Suprapubic skin (tissue), 4 donors: ENCODE measurements around the gene WDR27. TPM values are rescaled to one million over a fixed set of nuclear protein-coding genes. Genes with fewer than 3 reads are reported as not detected.
"Not testable (repeated sequence)": the region's sequence is repeated elsewhere in the genome, so short reads cannot be mapped to it uniquely, and the experiment has no call there.

Experiments
- DNase-seq, 2 donors: peaks; one replicate each; pipeline ENCODE4 v3.0.0-alpha.2; 2019; ENCODE audit warnings: low spot score in 2 of 2
- H3K27ac ChIP-seq: fragments of 200-600 bp; sonication (generic); one replicate; pipeline ENCODE4 v1.5.1; 2019
- H3K27me3 ChIP-seq: fragments of 200-600 bp; sonication (generic); one replicate; pipeline ENCODE4 v1.5.1; 2019
- H3K36me3 ChIP-seq: fragments of 200-600 bp; sonication (generic); one replicate; pipeline ENCODE4 v1.5.1; 2019
- H3K4me1 ChIP-seq: fragments of 200-600 bp; sonication (generic); one replicate; pipeline ENCODE4 v1.5.1; 2019
- H3K4me3 ChIP-seq: fragments of 200-600 bp; sonication (generic); one replicate; pipeline ENCODE4 v1.5.1; 2019; ENCODE audit warnings: mild to moderate bottlenecking
- H3K9me3 ChIP-seq: fragments of 200-600 bp; sonication (generic); one replicate; pipeline ENCODE4 v1.5.1; 2019
- EP300 ChIP-seq: sonication (generic); formaldehyde crosslinking; IDR thresholded peaks from one replicate; pipeline ENCODE4 v1.6.1; 2017; ENCODE audit warnings: antibody characterized with exemption
- POLR2A ChIP-seq, 2 donors: fragments of 450-650 bp; IDR thresholded peaks; one replicate each; pipeline ENCODE4 v1.6.1; 2017; ENCODE audit warnings: antibody characterized with exemption in 2 of 2, mild to moderate bottlenecking in 2 of 2, moderate library complexity in 2 of 2
- POLR2AphosphoS5 ChIP-seq, 3 donors: sonication (generic); formaldehyde crosslinking; IDR thresholded peaks; one replicate each; pipeline ENCODE4 v1.6.1; 2017; ENCODE audit warnings: antibody characterized with exemption in 3 of 3
- WGBS: methylation state at CpG from one replicate; pipeline ENCODE4 v1.1.5; 2018; 5-methylcytosine and 5-hydroxymethylcytosine counted together
- total RNA-seq, 4 donors: library from RNA; depleted of rRNA; stranded (reverse); fragments of >200 nt; gene quantifications; one replicate each; pipeline ENCODE4 v1.1.0, GENCODE V29; 2016
- TF ChIP-seq, protein P1 (sequence below), 2 donors: fragments of 200-600 bp in 1 of 2; fragments of 450-650 bp in 1 of 2; sonication (generic) in 1 of 2; IDR thresholded peaks; one replicate each; pipeline ENCODE4 v1.5.1; 2016 to 2019; ENCODE audit warnings: antibody characterized with exemption in 2 of 2, mild to moderate bottlenecking in 1 of 2, moderate library complexity in 1 of 2

The WDR27 gene
- total RNA-seq, 4 donors from 2014 or later = 17.3 to 59.4 (median 26.6) TPM

DNA sequence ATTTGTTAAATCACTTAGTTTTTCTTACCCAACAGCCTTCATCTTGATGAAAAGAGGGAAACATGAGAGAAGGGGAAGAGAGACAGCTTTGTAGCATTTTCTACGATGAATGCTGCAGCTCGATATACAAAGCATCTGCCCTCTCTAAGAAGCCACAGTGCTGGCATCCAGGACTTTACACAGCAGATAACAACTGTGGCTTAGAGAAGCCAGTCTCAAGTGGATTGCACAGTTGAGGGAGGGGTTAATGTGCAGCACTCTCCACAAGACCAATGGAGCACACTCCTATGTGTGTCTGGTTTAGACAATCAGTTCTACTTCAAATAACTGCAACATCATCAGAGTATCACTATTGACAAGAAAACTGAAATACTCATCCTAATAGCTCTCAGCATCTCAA, 5.9 kb upstream of the WDR27 start:
- Histone ChIP-seq H3K27ac (no peak overlapping the region), H3K4me1 (peaks cover 20% of the 10 kb centered on the region), H3K4me3 (no peak overlapping the region), H3K36me3 (peaks cover 35% of the 10 kb centered on the region), H3K9me3 (no peaks in the 10 kb centered on the region), H3K27me3 (no peaks in the 10 kb centered on the region)
- 95% methylated on average over 2 of the region's 2 CpGs for WGBS
- TF ChIP-seq POLR2AphosphoS5 (IDR thresholded peaks at IDR 0.05) = no peak
- no peak for TF ChIP-seq EP300
- TF ChIP-seq, protein P1, sequence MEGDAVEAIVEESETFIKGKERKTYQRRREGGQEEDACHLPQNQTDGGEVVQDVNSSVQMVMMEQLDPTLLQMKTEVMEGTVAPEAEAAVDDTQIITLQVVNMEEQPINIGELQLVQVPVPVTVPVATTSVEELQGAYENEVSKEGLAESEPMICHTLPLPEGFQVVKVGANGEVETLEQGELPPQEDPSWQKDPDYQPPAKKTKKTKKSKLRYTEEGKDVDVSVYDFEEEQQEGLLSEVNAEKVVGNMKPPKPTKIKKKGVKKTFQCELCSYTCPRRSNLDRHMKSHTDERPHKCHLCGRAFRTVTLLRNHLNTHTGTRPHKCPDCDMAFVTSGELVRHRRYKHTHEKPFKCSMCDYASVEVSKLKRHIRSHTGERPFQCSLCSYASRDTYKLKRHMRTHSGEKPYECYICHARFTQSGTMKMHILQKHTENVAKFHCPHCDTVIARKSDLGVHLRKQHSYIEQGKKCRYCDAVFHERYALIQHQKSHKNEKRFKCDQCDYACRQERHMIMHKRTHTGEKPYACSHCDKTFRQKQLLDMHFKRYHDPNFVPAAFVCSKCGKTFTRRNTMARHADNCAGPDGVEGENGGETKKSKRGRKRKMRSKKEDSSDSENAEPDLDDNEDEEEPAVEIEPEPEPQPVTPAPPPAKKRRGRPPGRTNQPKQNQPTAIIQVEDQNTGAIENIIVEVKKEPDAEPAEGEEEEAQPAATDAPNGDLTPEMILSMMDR (IDR thresholded peaks at IDR 0.05) = no peak
- no peak for TF ChIP-seq POLR2A (IDR thresholded peaks at IDR 0.05)
- DNase-seq = no peak

DNA sequence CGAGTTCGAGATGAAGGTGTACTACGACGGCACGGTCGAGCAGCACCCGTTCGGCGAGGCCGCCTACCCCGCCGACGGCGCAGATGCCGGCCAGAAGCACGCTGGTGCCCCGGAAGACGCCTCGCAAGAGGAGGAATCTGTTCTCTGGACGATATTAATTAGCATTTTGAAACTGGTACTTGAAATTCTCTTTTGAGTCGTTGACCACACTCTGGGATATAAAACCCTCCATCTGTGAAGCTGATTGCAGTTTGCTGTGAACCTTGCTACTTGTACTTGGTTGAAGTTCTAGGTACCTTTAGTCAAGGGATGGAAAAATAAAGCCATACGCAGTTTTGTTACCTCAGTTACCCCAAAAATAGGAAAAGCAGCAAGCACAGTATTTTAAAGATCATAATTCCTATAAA, 1.0 kb upstream of the WDR27 start:
- 14% methylated on average over 5 of the region's 22 CpGs for WGBS
- TF ChIP-seq POLR2AphosphoS5 (IDR thresholded peaks at IDR 0.05) (no peak), POLR2A (IDR thresholded peaks at IDR 0.05) (no peak), EP300 (no peak)
- TF ChIP-seq, protein P1 (IDR thresholded peaks at IDR 0.05) = no peak
- H3K27ac ChIP-seq = peak overlapping the region; percentile 91
- H3K27me3 ChIP-seq = no peaks in the 10 kb centered on the region
- peaks cover 46% of the 10 kb centered on the region for H3K4me1 ChIP-seq
- no peaks in the 10 kb centered on the region for H3K36me3 ChIP-seq
- H3K4me3 ChIP-seq = peak overlapping the region; percentile 80
- DNase-seq = no peak
- H3K9me3 ChIP-seq = no peaks in the 10 kb centered on the region

DNA sequence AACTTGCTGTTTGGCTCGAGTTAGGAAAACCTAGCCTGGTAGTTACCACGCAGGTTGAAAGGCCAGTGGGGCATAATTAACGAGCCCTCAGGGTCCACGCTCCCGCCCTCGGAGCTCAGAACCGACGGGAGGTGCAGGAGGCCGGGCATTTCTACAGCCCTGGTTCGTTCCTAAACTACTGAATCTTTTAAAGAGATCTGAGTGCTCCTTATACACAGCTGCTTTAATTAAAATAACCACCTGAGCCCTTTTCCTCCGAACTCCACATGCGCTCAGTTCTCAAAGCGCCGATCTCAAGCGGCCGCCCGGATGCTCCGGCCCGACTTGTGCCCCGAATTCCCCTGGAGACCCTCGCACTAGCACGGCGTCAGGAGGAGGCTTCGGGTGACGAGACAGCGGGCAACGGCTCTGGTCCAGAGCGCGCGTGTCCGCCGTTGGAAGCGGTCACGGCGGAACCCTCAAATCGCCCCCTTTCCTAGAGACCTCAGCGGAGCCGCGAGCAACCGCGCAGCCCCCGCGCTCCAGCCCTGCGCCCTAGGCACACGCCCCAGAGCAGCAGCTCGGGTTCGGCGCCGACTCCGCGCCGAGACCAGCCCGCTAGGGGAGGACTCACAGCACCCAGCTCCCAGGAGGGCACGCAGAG, 397 bp downstream of the WDR27 start:
- DNase-seq = no peak
- H3K27ac ChIP-seq = peak overlapping the region; percentile 91
- peaks cover 46% of the 10 kb centered on the region for H3K4me1 ChIP-seq
- no peaks in the 10 kb centered on the region for H3K9me3 ChIP-seq
- no peaks in the 10 kb centered on the region for H3K27me3 ChIP-seq
- no peaks in the 10 kb centered on the region for H3K36me3 ChIP-seq
- peak overlapping the region; percentile 80 for H3K4me3 ChIP-seq
- under 1% methylated on average over 22 of the region's 54 CpGs for WGBS
- no peak for TF ChIP-seq EP300
- TF ChIP-seq, protein P1 (IDR thresholded peaks at IDR 0.05) = no peak
- TF ChIP-seq POLR2AphosphoS5 (IDR thresholded peaks at IDR 0.05) = no peak
- TF ChIP-seq POLR2A (IDR thresholded peaks at IDR 0.05) = no peak

DNA sequence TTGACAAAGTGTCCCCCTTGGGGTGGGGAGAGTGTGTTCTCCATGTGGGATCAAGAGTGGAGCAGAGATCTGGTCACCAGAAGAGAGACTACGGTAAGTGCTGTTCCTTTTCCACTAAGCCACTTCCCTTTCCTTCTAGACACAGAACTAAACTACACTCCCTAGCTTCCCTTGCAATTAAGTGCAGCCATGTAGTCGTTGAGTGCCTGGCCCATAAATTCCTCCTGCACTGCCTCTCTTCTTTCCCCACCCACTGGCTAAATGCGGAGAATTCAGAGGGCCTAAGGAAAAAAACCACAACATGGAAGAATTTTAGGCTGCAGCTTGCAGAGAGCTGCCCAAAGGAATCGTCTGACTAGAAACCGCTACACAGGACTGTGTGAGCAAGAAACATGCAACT, 1.5 kb downstream of the WDR27 start:
- peaks cover 46% of the 10 kb centered on the region for H3K4me1 ChIP-seq
- no peak overlapping the region for H3K27ac ChIP-seq
- no peak for DNase-seq
- WGBS = 37% methylated on average over 5 of the region's 5 CpGs
- H3K9me3 ChIP-seq = no peaks in the 10 kb centered on the region
- TF ChIP-seq, protein P1 (IDR thresholded peaks at IDR 0.05) = no peak
- TF ChIP-seq EP300 (no peak), POLR2A (IDR thresholded peaks at IDR 0.05) (no peak), POLR2AphosphoS5 (IDR thresholded peaks at IDR 0.05) (no peak)
- H3K4me3 ChIP-seq = peak overlapping the region; percentile 80
- no peaks in the 10 kb centered on the region for H3K36me3 ChIP-seq
- H3K27me3 ChIP-seq = no peaks in the 10 kb centered on the region

DNA sequence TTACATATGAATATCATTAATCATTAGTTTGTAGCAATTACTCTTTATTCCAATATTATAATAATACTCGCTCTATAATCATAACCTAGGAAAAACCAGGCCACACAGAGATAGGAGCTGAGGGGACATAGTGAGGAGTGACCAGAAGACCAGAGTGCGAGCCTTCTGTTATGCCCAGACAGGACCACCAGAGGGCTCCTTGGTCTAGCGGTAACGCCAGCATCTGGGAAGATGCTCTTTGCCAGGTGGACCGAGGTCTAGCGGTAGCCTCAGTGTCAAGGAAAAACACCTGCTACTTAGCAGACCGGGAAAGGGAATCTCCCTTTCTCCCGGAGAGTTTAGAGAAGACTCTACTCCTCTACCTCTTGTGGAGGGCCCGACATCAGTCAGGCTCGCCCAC, 4.7 kb downstream of the WDR27 start:
- not testable (repeated sequence) for H3K9me3 ChIP-seq, DNase-seq, H3K4me3 ChIP-seq, H3K27me3 ChIP-seq, H3K36me3 ChIP-seq, H3K27ac ChIP-seq
- WGBS = 89% methylated on average over 10 of the region's 10 CpGs
- H3K4me1 ChIP-seq = peaks cover 23% of the 10 kb centered on the region

DNA sequence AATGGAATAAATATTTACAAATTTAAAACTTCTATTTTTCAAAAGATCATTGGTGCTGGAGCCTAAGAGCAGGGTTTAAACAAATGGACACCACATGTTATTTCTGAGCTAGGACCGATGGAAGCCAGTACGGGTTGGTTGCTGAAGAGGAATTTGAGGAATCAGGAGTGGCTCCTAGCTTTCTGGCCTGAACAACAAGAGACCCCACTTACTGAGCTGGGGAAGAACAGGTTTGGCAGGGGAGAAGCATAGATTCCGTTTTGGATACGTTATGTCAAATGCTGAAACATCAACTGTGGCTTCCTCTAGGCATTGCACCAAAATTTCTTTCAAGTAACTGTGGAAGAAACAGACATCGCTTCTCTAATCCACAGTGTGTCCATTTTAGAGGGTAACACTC, 6.7 kb downstream of the WDR27 start:
- H3K27me3 ChIP-seq = no peaks in the 10 kb centered on the region
- 76% methylated on average over 5 of the region's 5 CpGs for WGBS
- peaks cover 9% of the 10 kb centered on the region for H3K4me1 ChIP-seq
- no peak overlapping the region for H3K4me3 ChIP-seq
- no peak overlapping the region for H3K27ac ChIP-seq
- H3K9me3 ChIP-seq = no peaks in the 10 kb centered on the region
- TF ChIP-seq, protein P1 (IDR thresholded peaks at IDR 0.05) = no peak
- TF ChIP-seq POLR2AphosphoS5 (IDR thresholded peaks at IDR 0.05) = no peak
- no peaks in the 10 kb centered on the region for H3K36me3 ChIP-seq
- DNase-seq = no peak
